ENCODE measurements around the gene RBBP6.

GRCh38 chr16:24609740-24610415, 70.5 kb downstream of the RBBP6 start:
- TF ChIP-seq POLR2A (IDR thresholded peaks at IDR 0.05) (no peak), CTCF (IDR thresholded peaks at IDR 0.05) (no peak)

Data from adrenal gland (tissue), 5 donors.